Neural progenitor cell (in vitro differentiated cells): ENCODE measurements around the gene LMBR1.

Experiments
- EZH2 ChIP-seq: fragments of 200-600 bp; sonication (generic); IDR thresholded peaks from 2 replicates; pipeline ENCODE4 v1.6.1; 2017; ENCODE audit warnings: antibody characterized with exemption, mild to moderate bottlenecking, moderate library complexity
- EZH2phosphoT487 ChIP-seq: fragments of 200-600 bp; sonication (generic); IDR thresholded peaks from 2 replicates; pipeline ENCODE4 v1.6.1; 2017; ENCODE audit warnings: antibody characterized with exemption
- TF ChIP-seq, protein P1 (sequence below): fragments of 200-600 bp; sonication (generic); IDR thresholded peaks from 2 replicates; pipeline ENCODE4 v1.5.1; 2017; ENCODE audit warnings: antibody characterized with exemption, mild to moderate bottlenecking

DNA sequence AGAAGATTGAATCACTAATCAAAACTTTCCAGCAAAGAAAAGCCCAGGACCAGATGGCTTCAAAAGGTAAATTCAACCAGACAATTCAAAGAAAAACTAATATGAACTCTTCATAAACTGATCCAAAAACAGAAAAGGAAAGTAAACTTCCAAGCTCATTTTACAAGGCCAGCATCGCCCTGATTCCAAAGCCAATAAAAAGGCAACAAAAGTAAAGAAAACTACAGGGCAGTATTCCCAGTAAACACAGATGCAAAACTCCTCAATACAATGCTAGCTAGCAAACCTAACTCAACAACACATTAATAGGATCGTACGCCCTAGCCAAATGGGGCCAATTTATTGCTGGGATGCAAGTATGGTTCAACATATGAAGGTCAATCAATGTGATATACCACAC, 199.4 kb downstream of the LMBR1 start:
- TF ChIP-seq, protein P1, sequence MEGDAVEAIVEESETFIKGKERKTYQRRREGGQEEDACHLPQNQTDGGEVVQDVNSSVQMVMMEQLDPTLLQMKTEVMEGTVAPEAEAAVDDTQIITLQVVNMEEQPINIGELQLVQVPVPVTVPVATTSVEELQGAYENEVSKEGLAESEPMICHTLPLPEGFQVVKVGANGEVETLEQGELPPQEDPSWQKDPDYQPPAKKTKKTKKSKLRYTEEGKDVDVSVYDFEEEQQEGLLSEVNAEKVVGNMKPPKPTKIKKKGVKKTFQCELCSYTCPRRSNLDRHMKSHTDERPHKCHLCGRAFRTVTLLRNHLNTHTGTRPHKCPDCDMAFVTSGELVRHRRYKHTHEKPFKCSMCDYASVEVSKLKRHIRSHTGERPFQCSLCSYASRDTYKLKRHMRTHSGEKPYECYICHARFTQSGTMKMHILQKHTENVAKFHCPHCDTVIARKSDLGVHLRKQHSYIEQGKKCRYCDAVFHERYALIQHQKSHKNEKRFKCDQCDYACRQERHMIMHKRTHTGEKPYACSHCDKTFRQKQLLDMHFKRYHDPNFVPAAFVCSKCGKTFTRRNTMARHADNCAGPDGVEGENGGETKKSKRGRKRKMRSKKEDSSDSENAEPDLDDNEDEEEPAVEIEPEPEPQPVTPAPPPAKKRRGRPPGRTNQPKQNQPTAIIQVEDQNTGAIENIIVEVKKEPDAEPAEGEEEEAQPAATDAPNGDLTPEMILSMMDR = no peak
- no peak for TF ChIP-seq EZH2phosphoT487
- no peak for TF ChIP-seq EZH2
